NOMO-1 (cell line): ENCODE measurements around the gene NXPE3.

Experiments used
- DNase-seq, 2 experiments: peaks; one replicate each; lab custom pipeline; 2025; ENCODE audit not compliant: unreplicated experiment in 2 of 2; lab: John Stamatoyannopoulos, UW

Gene NXPE3

GRCh38 chr3:101828276-101828675, 49.3 kb downstream of the NXPE3 start:
- no peak for DNase-seq

DNA sequence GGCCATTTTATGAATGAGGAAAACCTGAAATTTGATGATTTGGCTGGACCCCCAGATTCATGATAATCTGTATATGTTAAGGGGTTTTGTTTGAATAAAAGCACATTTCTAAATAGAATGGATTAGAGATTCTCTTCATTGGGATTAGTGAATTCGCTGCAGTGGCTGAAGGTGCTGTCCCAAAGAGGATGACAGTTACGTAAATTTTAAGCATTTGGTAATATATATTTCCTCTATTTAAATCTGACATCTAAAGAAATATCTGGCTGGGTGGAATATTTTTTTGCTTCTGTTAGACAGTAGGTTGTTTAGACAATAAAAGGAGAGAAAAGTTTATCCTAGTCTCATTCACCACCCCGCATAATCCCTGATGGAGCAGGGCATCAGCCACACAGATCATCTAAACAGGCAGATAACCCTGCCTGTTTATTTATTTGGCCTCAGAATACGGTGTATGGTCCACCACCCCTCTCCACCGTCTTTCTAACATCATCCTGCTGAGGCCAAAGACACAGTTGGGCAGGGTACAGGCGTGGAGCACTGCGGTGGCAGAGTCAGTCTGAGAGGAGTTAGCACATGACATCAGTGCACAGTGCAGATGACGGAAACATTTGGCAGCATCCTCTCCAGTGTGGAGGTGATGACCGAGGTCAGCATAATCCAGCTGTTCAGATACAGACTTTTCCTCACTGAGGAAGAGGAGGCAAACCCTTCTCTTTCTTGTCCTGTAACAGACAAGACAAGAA, 49.9 kb downstream of the NXPE3 start:
- peak in 1 of 2 experiments; percentile 19 for DNase-seq

DNA sequence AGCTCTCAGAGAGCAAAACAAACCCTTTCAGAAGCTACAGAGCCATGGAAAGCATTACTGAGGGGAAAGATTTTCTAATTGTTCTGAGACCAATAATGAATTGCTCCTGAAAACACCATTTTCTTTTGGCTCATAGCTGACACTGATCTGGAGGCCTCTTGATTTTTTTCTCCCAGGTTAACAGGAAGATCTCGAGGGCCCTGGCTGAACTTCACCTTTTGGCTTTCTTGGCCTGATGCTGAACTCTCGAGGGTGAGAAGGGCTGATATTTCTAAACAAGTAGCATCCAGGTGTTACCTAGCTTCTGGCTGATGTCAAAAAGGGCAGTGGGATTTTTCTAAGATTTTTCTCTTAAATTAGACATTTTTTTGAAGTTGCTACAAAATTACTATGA, 50.4 kb downstream of the NXPE3 start:
- no peak for DNase-seq

DNA sequence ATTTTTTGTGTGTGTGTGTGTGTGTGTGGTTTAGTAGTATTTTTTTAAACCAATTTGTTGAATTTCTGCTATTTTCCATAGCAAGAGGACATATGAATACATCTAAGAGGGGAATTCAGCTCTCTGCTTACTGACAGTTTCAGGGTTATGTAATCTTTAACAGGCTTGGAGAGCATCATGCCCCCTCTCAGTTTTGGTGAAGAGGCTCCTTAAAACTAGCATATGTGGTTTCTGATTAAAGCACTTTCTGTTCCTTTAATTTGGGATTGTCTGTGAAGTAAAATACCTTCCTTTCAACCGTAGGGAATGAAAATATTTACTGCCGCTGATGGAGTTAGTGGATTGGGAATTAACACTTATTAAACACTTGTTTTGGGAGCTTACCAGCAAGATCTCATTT, 50.9 kb downstream of the NXPE3 start:
- peak; percentile 24 to 76 for DNase-seq

GRCh38 chr3:101833446-101833974, 54.5 kb downstream of the NXPE3 start:
- DNase-seq, result no peak

- no peak for DNase-seq
Observed at GRCh38 chr3:101835676-101836075, 56.7 kb downstream of the NXPE3 start.

GRCh38 chr3:101836160-101836559, 57.1 kb downstream of the NXPE3 start:
- no peak for DNase-seq

- peak; percentile 53 to 94 for DNase-seq
Observed at GRCh38 chr3:101836652-101837598, 57.9 kb downstream of the NXPE3 start.

- DNase-seq, result no peak
Observed at GRCh38 chr3:101838691-101839090, 59.7 kb downstream of the NXPE3 start.

- no peak for DNase-seq
Observed at GRCh38 chr3:101840066-101840465, 61.1 kb downstream of the NXPE3 start.

DNA sequence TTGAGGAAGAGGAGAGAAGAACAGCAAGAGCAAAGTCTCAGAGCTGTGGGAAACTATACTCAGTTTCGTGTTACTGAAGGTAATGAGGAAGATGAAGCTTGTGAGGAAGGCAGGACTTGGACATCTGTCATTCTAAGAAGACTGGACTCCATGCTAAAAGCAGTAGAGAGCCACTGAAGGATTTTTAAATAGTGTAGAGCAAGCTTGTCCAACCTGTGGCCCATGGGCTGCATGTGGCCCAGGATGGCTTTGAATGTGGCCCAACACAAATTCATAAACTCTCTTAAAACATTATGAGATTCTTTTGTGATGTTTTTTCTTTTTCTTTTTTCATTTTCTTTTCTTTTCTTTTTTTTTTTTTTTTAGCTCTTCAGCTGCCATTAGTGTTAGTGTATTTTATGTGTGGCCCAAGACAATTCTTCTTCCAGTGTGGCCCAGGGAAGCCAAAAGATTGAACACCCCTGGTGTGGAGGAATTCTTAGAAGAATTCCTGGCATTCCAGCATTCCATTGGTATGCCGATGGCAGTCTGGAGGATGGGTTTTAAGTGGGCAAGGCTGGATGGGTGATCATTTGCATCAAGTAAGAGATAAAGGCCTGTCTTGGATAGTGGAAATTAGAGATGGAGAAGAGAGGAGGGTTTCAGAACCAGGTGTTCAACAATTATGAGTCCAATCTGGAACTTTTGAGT, 63.4 kb downstream of the NXPE3 start:
- no peak for DNase-seq

DNA sequence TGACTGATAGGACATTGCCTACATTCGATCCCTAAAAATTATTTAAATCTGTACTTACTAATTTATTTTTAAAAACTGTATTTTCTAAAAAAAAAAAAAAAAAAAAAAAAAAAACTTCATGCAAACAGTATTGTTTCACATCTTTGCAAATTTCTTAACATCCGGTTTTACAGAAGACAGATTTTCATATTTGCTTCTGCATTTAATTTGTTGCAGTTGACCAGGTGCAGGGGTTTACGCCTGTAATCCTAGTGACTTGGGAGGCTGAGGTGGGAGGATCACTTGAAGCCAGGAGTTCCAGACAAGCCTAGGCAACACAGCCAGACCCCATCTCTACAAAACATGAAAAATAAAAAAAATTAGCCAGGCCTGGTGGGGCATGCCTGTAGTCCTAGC, 63.9 kb downstream of the NXPE3 start:
- no peak for DNase-seq

- no peak for DNase-seq
Observed at GRCh38 chr3:101845425-101845824, 66.4 kb downstream of the NXPE3 start.

DNA sequence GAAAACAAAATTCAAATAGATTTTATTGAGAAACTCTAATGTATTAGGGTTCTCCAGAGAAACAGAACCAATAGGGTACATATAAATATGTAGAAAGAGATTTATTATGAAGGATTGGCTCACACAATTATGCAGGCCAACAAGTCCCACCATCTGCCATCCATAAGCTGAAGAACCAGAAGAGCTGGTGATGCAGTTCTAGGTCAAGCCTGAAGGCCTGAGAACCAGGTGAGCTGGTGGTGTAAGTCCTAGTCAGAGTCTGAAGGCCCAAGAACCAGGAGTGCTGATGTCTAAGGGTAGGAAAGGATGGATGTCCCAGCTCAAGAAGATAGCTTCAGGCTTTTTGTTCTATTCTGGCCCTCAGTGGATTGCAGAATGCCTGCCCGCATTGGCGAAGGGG, 67.7 kb downstream of the NXPE3 start:
- no peak for DNase-seq

- peak in 1 of 2 experiments; percentile 67 for DNase-seq
Observed at GRCh38 chr3:101847328-101847727, 68.3 kb downstream of the NXPE3 start.

DNA sequence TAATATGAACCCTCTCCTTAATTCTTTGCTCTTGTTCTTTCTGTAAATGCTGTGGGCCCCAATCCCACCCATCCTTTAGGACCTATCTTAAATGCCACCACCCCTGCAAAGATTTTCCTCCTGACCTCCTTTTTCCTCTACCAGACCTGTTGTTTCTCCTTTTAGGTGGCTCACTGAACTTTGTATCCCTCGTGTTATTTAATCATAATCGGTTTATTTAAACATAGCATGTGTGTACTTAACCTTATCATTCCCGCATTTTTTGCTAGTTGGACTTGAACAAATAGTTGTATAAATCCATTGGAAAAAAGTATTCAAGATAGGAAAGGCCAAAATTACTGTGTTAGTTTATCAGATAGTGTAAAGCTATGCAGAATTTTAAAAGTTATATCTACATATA, 69.3 kb downstream of the NXPE3 start:
- no peak for DNase-seq

- DNase-seq, result peak; percentile 91 to 94
Observed at GRCh38 chr3:101848754-101849713, 70.0 kb downstream of the NXPE3 start, which contains the start of gene NFKBIZ. TSS of gene NFKBIZ (plus strand) at chr3:101849514. CDS start at chr3:101849629, 115 bp downstream.

DNA sequence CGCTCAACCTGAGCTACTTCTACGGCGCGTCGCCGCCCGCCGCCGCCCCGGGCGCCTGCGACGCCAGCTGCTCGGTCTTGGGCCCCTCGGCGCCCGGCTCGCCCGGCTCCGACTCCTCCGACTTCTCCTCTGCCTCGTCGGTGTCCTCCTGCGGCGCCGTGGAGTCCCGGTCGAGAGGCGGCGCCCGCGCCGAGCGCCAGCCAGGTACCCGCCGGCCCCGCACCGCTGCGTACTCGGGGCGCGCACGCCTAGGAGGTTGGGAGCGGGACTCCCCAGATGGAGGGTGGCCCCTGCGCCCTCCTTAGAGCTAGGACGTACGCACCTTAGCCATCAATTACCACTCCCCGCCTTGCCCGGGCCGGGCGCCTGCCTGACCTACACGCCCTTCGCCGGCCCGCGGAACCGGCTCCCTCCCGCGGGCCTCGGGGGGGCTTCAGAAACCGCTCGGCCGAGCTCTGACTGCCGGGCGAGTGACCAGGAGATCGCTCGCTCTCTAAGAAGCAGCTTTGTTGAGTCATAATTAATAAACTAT, 70.8 kb downstream of the NXPE3 start:
- peak; percentile 29 to 57 for DNase-seq

DNA sequence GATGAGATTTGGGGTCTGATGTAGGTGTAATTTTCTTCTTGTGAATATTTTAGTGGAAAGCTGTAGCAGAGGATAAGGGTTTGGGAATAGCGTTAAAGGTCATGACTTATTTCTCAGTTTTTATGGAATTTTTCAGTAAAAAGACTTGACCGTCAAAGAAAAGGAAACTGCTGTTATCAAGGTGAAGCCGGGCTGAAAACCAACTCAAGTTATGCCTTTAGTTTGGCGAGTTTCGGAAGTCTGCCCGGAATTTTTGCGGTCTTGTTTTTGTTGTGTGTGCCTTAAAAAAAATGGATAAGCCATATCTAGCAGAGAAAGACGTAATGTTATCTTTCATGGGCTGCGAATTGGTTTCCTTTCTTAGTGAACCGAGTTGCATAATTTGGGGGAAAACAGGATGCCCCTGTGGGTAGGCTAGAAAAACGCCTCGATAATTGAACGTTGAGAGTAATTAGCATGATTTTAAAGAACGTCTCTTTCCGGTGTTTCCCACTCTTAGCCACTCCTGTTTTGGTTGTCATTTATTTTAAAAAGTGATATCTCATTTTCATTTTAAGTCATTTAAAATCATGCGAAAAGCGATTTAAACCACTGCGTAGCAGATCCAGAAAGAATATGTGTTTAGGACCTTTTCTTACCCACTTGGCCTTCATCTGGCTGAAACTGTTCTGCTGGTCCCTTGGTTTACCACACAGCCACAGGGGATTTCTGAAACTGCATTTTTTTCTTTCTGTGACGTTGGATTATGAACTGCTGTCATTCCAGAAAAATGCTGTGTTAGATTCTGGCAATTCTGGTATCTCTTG, 71.4 kb downstream of the NXPE3 start:
- DNase-seq, result peak; percentile 67 to 76
